HUES64 (cell line): Measurements from ENCODE around the gene PXK.

Experiments
- H3K27ac ChIP-seq: 2 replicates; pipeline ENCODE4 v1.7.0; 2013; ENCODE audit warnings: low read depth, low read length, inconsistent platforms
- H3K27me3 ChIP-seq: 2 replicates; pipeline ENCODE4 v1.6.1; 2013; ENCODE audit warnings: mild to moderate bottlenecking, low read length; ENCODE audit not compliant: insufficient read depth
- H3K36me3 ChIP-seq: 2 replicates; pipeline ENCODE4 v1.6.1; 2013; ENCODE audit warnings: mild to moderate bottlenecking, low read length; ENCODE audit not compliant: insufficient read depth
- H3K4me1 ChIP-seq: 2 replicates; pipeline ENCODE4 v1.6.1; 2013; ENCODE audit warnings: mild to moderate bottlenecking, low read length, moderate library complexity; ENCODE audit not compliant: insufficient read depth
- H3K4me3 ChIP-seq: 2 replicates; pipeline ENCODE4 v1.5.1; 2013; ENCODE audit warnings: mild to moderate bottlenecking, low read length, moderate library complexity
- H3K9ac ChIP-seq: 2 replicates; pipeline ENCODE4 v1.6.1; 2013; ENCODE audit warnings: mild to moderate bottlenecking, low read depth, low read length
- H3K9me3 ChIP-seq: 2 replicates; pipeline ENCODE4 v1.6.1; 2013; ENCODE audit warnings: low read depth, low read length; ENCODE audit not compliant: insufficient read depth
- WGBS: fragments of 150-250, 120-280 bp; methylation state at CpG from one replicate; pipeline ENCODE4 v1.1.7; 2013; ENCODE audit warnings: missing lambda C conversion rate; 5-methylcytosine and 5-hydroxymethylcytosine counted together

PXK gene

GRCh38 chr3:58409663-58410062 is 77.0 kb downstream of the PXK start:
- no peaks in the 10 kb centered on the region for H3K27me3 ChIP-seq
- H3K9ac ChIP-seq, result no peak overlapping the region
- H3K27ac ChIP-seq, result no peak overlapping the region
- no peaks in the 10 kb centered on the region for H3K36me3 ChIP-seq
- H3K9me3 ChIP-seq, result no peaks in the 10 kb centered on the region
- 92% methylated on average over 3 of the region's 3 CpGs for WGBS
- H3K4me3 ChIP-seq, result no peak overlapping the region
- peaks cover 5% of the 10 kb centered on the region; the same call in 1 of the 2 replicates for H3K4me1 ChIP-seq

GRCh38 chr3:58411036-58411435 is 78.3 kb downstream of the PXK start:
- no peak overlapping the region for H3K9ac ChIP-seq
- H3K4me1 ChIP-seq, result peaks cover 7% of the 10 kb centered on the region
- WGBS, result 93% methylated on average over 3 of the region's 3 CpGs

DNA sequence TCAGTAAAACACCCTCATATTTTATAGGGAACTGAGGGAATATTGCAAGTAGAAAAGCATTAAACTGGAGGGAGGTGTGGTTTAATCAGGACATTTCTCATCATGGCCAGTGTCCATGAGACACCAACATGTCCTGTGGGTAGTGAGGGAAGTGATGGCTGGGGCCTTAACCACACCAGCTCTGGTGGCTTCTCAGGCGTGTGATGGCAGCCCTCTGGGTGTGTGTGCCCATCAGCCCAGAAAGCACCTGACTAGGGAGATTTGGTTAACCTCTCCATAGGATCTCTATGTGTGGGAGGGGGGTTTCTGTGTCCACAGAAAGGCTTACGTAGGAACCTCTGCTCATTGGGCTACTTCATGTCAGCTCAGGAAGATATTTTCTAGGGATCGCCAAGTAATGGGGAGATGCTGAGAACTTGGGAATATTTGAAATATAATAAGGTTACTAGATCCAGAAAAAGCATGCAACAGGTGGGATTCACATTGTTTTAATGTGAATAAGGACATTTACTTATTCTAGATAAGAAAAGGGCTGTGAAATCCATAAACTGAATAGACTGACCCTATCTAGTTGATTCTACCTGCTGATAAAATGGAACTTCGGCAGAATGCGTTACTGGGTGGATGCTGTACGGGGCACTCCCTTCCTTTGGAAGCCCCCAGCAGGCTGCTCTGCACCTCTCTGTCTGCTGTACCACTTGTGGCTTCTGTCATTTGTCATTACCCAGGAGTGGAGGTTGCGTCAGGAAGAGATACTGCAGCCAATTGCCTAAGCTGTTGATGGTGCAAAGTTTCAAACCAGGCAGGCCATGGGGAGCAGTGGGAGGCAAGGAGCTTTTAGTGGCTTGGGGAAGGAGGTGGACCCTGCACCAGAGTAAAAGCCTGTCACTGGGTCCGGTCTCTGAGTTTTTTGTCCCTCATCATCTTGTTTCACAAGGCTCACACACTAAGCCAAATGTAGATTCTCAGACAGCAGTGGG is 79.4 kb downstream of the PXK start:
- H3K4me1 ChIP-seq, result peaks cover 12% of the 10 kb centered on the region
- no peaks in the 10 kb centered on the region for H3K27me3 ChIP-seq
- no peak overlapping the region for H3K4me3 ChIP-seq
- no peak overlapping the region for H3K9ac ChIP-seq
- no peaks in the 10 kb centered on the region for H3K36me3 ChIP-seq
- WGBS, result 93% methylated on average over 8 of the region's 8 CpGs
- H3K27ac ChIP-seq, result no peak overlapping the region
- no peaks in the 10 kb centered on the region for H3K9me3 ChIP-seq

More at GRCh38 chr3:58411036-58411435, 78.3 kb downstream of the PXK start:
- H3K9me3 ChIP-seq, result no peaks in the 10 kb centered on the region
- H3K36me3 ChIP-seq, result no peaks in the 10 kb centered on the region
- no peaks in the 10 kb centered on the region for H3K27me3 ChIP-seq
- H3K27ac ChIP-seq, result no peak overlapping the region
- H3K4me3 ChIP-seq, result no peak overlapping the region

DNA sequence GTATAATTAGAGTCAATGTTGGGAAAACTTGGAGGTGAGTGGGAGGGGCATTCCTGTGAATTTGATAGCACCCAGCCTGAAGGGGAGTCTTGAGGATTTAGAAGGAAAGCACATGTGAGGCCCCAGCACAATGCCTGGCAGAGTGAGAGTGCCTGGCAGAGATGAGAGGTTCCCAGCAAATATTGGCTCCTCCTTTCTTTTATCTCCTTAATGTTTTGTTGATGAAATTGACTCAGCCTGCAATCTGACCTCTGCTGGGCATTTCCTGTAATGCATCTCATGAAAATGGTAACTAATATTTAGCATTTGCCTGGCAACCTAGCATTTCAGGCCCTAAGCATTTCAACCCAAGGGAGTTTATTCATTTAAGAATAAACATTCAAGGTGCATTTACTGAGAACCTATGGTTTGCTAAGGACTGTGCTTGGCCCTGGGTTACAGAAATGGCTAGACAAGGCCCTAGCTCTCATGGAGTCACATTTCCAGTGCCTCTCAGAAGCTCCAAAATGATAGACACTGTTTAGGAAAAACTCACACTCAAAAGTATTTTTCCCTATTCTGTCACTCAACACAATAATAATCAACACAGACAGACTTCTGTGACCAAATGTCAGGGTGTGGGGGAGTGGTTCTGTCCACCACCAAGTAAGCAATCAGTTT is 82.0 kb downstream of the PXK start:
- Histone ChIP-seq H3K4me3 (no peak overlapping the region), H3K9ac (no peak overlapping the region), H3K36me3 (no peaks in the 10 kb centered on the region), H3K9me3 (no peaks in the 10 kb centered on the region), H3K4me1 (peaks cover 12% of the 10 kb centered on the region), H3K27ac (no peak overlapping the region), H3K27me3 (no peaks in the 10 kb centered on the region)

DNA sequence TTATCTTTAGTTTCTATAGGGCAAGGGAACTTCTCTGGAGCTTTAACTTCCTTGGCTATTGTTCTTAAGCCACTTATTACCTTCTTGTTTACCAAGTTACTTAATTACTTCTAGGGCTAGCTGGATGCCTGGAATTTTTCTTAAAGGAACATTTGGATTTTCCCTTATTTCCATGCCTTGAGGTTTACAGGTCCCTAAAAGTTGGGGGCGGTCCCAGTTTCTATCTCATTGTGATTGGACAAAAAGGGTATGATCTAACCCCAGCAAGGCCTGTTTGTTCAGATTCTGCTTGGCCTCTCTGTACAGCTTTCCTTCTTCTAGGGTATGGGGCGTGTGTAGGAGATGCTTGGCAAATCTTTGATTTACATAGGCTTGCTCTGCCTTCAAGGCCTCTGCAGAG is 83.5 kb downstream of the PXK start:
- Histone ChIP-seq H3K9ac (no peak overlapping the region; the same call in 1 of the 2 replicates), H3K9me3 (no peaks in the 10 kb centered on the region), H3K36me3 (no peaks in the 10 kb centered on the region), H3K27ac (no peak overlapping the region; the same call in 1 of the 2 replicates), H3K4me1 (peaks cover 12% of the 10 kb centered on the region), H3K27me3 (no peaks in the 10 kb centered on the region), H3K4me3 (no peak overlapping the region)
- WGBS, result 85% methylated on average over 2 of the region's 2 CpGs

DNA sequence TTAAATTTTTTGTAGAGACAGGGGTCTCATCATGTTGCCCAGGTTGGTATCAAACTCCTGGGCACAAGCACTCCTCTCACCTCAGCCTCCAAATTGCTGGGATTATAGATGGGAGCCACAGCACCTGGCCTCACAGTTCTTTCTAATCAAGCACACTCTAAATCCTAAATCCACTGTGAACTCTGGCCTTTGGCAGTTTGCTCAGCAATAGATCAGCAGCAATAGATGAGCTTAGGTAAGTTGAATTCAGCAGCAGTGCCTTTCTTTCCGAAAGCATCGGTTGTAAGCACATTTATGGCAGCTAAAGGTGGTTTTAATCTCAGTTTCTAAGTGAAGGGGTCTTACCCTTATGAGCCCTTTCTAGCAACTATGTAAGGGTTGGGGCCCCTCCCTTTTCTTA is 84.4 kb downstream of the PXK start:
- Histone ChIP-seq H3K36me3 (no peaks in the 10 kb centered on the region), H3K9me3 (no peaks in the 10 kb centered on the region), H3K4me1 (peaks cover 12% of the 10 kb centered on the region), H3K9ac (no peak overlapping the region), H3K27ac (no peak overlapping the region), H3K27me3 (no peaks in the 10 kb centered on the region), H3K4me3 (no peak overlapping the region)
- 84% methylated on average over 2 of the region's 2 CpGs for WGBS

GRCh38 chr3:58418227-58418626 is 85.5 kb downstream of the PXK start:
- no peak overlapping the region for H3K27ac ChIP-seq
- no peaks in the 10 kb centered on the region for H3K9me3 ChIP-seq
- no peak overlapping the region for H3K9ac ChIP-seq
- peaks cover 3% of the 10 kb centered on the region; the same call in 1 of the 2 replicates for H3K36me3 ChIP-seq
- WGBS, result 91% methylated on average over 6 of the region's 6 CpGs
- H3K4me3 ChIP-seq, result no peak overlapping the region
- H3K4me1 ChIP-seq, result peaks cover 12% of the 10 kb centered on the region
- no peaks in the 10 kb centered on the region for H3K27me3 ChIP-seq

- Histone ChIP-seq H3K4me1 (peaks cover 6% of the 10 kb centered on the region), H3K9ac (no peak overlapping the region), H3K4me3 (no peak overlapping the region), H3K9me3 (no peaks in the 10 kb centered on the region), H3K36me3 (peaks cover 20% of the 10 kb centered on the region), H3K27ac (no peak overlapping the region), H3K27me3 (no peaks in the 10 kb centered on the region)
- WGBS, result 92% methylated on average over 7 of the region's 7 CpGs
Observed at GRCh38 chr3:58419780-58420507, 87.3 kb downstream of the PXK start.

DNA sequence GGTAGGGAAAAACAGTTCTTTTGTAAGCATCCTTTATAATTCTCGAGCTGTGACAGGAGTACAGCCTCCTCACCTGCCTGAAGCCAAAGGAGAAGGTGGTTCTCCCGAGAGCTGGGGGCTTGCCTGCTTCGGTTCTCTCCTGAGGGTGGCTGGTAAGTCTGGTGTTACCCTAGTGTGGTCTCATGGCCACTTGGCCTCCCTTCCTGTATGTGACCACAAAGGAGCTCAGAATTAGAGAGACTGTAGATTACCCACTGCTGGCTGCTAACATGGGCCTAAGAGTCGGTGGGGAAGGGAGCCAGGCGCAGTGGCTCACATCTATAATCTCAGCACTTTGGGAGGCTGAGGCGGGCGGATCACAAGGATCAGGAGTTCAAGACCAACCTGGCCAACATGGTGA is 88.3 kb downstream of the PXK start:
- Histone ChIP-seq H3K4me1 (peaks cover 5% of the 10 kb centered on the region; the same call in 1 of the 2 replicates), H3K27ac (no peak overlapping the region), H3K36me3 (peaks cover 30% of the 10 kb centered on the region), H3K9ac (no peak overlapping the region), H3K27me3 (no peaks in the 10 kb centered on the region), H3K4me3 (no peak overlapping the region), H3K9me3 (no peaks in the 10 kb centered on the region)
- WGBS, result 94% methylated on average over 7 of the region's 7 CpGs

- Histone ChIP-seq H3K36me3 (peaks cover 49% of the 10 kb centered on the region), H3K27me3 (no peaks in the 10 kb centered on the region), H3K9me3 (no peaks in the 10 kb centered on the region), H3K4me1 (no peaks in the 10 kb centered on the region; the same call in 1 of the 2 replicates), H3K4me3 (no peak overlapping the region), H3K27ac (no peak overlapping the region), H3K9ac (no peak overlapping the region)
- WGBS, result 86% methylated on average over 8 of the region's 8 CpGs
Observed at GRCh38 chr3:58422756-58423325, 90.1 kb downstream of the PXK start.
